Measurements from ENCODE around the gene DEF6.

GRCh38 chr6:35280903-35281302, 16.7 kb upstream of the DEF6 start:
- TF ChIP-seq CTCF (conservative IDR thresholded peaks at IDR 0.05; ENCODE audit: low read depth in 2 of 2) (no peak), ETS1 (IDR thresholded peaks at IDR 0.05) (no peak), EZH2 (IDR thresholded peaks at IDR 0.05; ENCODE audit: low read depth, unreplicated experiment) (no peak)

All from GM23338 (cell line).